SIG-M5 treated with dmso at 0.1 percent for 504 hours (cell line): ENCODE measurements around the gene CCN6.

ENCODE experiments used
- DNase-seq: peaks from one replicate; lab custom pipeline; 2025; ENCODE audit not compliant: unreplicated experiment; lab: John Stamatoyannopoulos, UW

CCN6 gene

GRCh38 chr6:112113431-112113830 is 59.5 kb downstream of the CCN6 start:
- DNase-seq, result no peak

GRCh38 chr6:112113918-112114317 is 60.0 kb downstream of the CCN6 start:
- DNase-seq, result no peak

- no peak for DNase-seq
These were observed 60.8 kb downstream of the CCN6 start for GRCh38 chr6:112114577-112115223.

- DNase-seq, result no peak
These were observed 62.3 kb downstream of the CCN6 start for GRCh38 chr6:112116221-112116620.

GRCh38 chr6:112117554-112117953 is 63.6 kb downstream of the CCN6 start:
- no peak for DNase-seq

- DNase-seq, result no peak
These were observed 64.1 kb downstream of the CCN6 start for GRCh38 chr6:112118034-112118433.
